Ishikawa (cell line): ENCODE measurements around the gene EZR.

ENCODE experiments used
- CEBPB ChIP-seq: IDR thresholded peaks from 2 replicates; pipeline ENCODE4 v1.6.1; 2012
- CREB1 ChIP-seq: IDR thresholded peaks from 2 replicates; pipeline ENCODE4 v1.6.1; 2012; ENCODE audit warnings: low read depth
- EGR1 ChIP-seq: IDR thresholded peaks from 2 replicates; pipeline ENCODE4 v1.6.1; 2012
- EP300 ChIP-seq: IDR thresholded peaks from 2 replicates; pipeline ENCODE4 v1.6.1; 2012; ENCODE audit warnings: borderline replicate concordance
- FOXM1 ChIP-seq: IDR thresholded peaks from 2 replicates; pipeline ENCODE4 v1.6.1; 2012; ENCODE audit warnings: low read depth, borderline replicate concordance
- MAX ChIP-seq: IDR thresholded peaks from 2 replicates; pipeline ENCODE4 v1.6.1; 2012
- NFIC ChIP-seq: IDR thresholded peaks from 2 replicates; pipeline ENCODE4 v1.6.1; 2012
- RAD21 ChIP-seq: IDR thresholded peaks from 2 replicates; pipeline ENCODE4 v1.6.1; 2012; ENCODE audit warnings: low read depth
- REST ChIP-seq: IDR thresholded peaks from 2 replicates; pipeline ENCODE4 v1.6.1; 2012; ENCODE audit warnings: low read depth, mild to moderate bottlenecking
- TAF1 ChIP-seq: IDR thresholded peaks from 2 replicates; pipeline ENCODE4 v1.6.1; 2012; ENCODE audit warnings: low read depth, mild to moderate bottlenecking
- TCF12 ChIP-seq: IDR thresholded peaks from 2 replicates; pipeline ENCODE4 v1.6.1; 2012; ENCODE audit warnings: low read depth
- TEAD4 ChIP-seq: IDR thresholded peaks from 2 replicates; pipeline ENCODE4 v1.6.1; 2012
- YY1 ChIP-seq: IDR thresholded peaks from 2 replicates; pipeline ENCODE4 v1.6.1; 2012; ENCODE audit warnings: low read depth
- ZBTB7A ChIP-seq: IDR thresholded peaks from 2 replicates; pipeline ENCODE4 v1.6.1; 2012; ENCODE audit warnings: low read depth
- TF ChIP-seq, protein P1 (sequence below): IDR thresholded peaks from 2 replicates; pipeline ENCODE4 v1.6.1; 2012

The EZR gene

DNA sequence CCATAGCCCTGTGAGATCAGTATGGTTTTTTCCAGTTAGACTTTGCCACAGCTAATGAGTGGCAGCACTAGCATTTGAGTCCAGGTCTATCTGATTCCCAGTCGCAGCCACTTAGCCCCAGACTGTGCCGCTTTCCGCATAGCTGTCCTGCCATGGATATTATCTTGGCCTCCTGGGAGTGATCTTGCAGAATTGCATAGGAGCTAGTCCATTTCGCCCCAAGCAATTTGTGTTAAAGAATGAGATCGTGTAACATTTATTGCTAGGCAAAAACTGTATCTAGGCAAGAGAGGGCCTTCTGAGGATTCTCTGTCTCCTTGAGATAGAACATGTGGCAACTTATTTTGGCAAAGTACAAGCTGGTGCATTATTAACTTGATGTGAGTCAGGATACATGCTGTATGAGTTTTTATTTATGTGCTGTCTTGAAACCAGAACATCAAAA lies 74.2 kb downstream of the EZR start:
- TF ChIP-seq ZBTB7A (no peak), RAD21 (no peak), CEBPB (no peak), TEAD4 (no peak), TCF12 (no peak), FOXM1 (no peak), REST (no peak), TAF1 (no peak), YY1 (no peak), EGR1 (no peak), EP300 (no peak), NFIC (no peak)
- TF ChIP-seq, protein P1, sequence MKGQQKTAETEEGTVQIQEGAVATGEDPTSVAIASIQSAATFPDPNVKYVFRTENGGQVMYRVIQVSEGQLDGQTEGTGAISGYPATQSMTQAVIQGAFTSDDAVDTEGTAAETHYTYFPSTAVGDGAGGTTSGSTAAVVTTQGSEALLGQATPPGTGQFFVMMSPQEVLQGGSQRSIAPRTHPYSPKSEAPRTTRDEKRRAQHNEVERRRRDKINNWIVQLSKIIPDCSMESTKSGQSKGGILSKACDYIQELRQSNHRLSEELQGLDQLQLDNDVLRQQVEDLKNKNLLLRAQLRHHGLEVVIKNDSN: no peak

- no peak for TF ChIP-seq TCF12
- TF ChIP-seq YY1: no peak
- no peak for TF ChIP-seq TEAD4
- TF ChIP-seq EP300: no peak
- no peak for TF ChIP-seq TAF1
- no peak for TF ChIP-seq MAX
- no peak for TF ChIP-seq EGR1
- no peak for TF ChIP-seq REST
- TF ChIP-seq FOXM1: no peak
- no peak for TF ChIP-seq NFIC
- TF ChIP-seq, protein P1: no peak
- no peak for TF ChIP-seq ZBTB7A
- TF ChIP-seq CEBPB: no peak
- no peak for TF ChIP-seq CREB1
- TF ChIP-seq RAD21: no peak
Observed at GRCh38 chr6:158743033-158743651, 76.0 kb downstream of the EZR start.

DNA sequence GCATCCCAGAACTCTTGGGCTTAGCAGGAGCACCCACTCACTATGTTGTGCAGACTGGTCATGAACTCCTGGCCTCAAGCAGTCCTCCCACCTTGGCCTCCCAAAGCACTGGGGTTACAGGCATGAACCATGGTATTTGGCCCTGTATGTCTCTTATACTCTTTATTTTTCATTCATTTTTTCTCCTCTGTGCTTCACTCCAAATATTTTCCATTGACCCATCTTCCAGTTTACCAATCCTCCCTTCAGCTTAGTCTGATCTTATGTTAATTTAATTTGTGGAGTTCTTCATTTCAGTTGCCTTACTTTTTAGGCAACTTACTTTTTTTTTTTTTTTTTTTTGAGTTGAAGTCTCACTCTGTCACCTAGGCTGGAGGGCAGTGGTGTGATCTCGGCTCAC lies 79.5 kb downstream of the EZR start:
- TF ChIP-seq TEAD4 (no peak), YY1 (no peak), TAF1 (no peak)

GRCh38 chr6:158737710-158738615 lies 81.2 kb downstream of the EZR start:
- TF ChIP-seq ZBTB7A: no peak
- no peak for TF ChIP-seq YY1
- TF ChIP-seq CEBPB: no peak
- TF ChIP-seq TCF12: no peak
- TF ChIP-seq, protein P1: no peak
- no peak for TF ChIP-seq EGR1
- TF ChIP-seq TAF1: no peak
- TF ChIP-seq RAD21: no peak
- no peak for TF ChIP-seq CREB1
- no peak for TF ChIP-seq EP300

- no peak for TF ChIP-seq MAX
- TF ChIP-seq FOXM1: no peak
- no peak for TF ChIP-seq EP300
- TF ChIP-seq EGR1: no peak
- TF ChIP-seq, protein P1: no peak
- TF ChIP-seq CREB1: no peak
- TF ChIP-seq RAD21: no peak
- no peak for TF ChIP-seq ZBTB7A
- no peak for TF ChIP-seq TAF1
- no peak for TF ChIP-seq YY1
- no peak for TF ChIP-seq NFIC
- no peak for TF ChIP-seq TEAD4
- no peak for TF ChIP-seq CEBPB
- no peak for TF ChIP-seq REST
- no peak for TF ChIP-seq TCF12
Observed at GRCh38 chr6:158737082-158737709, 82.0 kb downstream of the EZR start.
